Endodermal cell (in vitro differentiated cells): Measurements from ENCODE around the gene SPAG17. TPM values are rescaled to one million over a fixed set of nuclear protein-coding genes. Genes with fewer than 3 reads are reported as not detected.

Experiments used
- DNase-seq: peaks from one replicate; pipeline ENCODE4 v3.0.0-alpha.2; 2017
- H3K27ac ChIP-seq: 2 replicates; pipeline ENCODE4 v1.5.1; 2013; ENCODE audit warnings: mild to moderate bottlenecking, low read depth, low read length, moderate library complexity
- H3K27me3 ChIP-seq: 2 replicates; pipeline ENCODE4 v1.6.1; 2013; ENCODE audit warnings: mild to moderate bottlenecking, low read length, moderate library complexity; ENCODE audit not compliant: insufficient read depth, control insufficient read depth, poor library complexity, severe bottlenecking
- H3K36me3 ChIP-seq: 2 replicates; pipeline ENCODE4 v1.7.0; 2013; ENCODE audit warnings: mild to moderate bottlenecking, low read length, moderate library complexity; ENCODE audit not compliant: control insufficient read depth, insufficient read depth
- H3K4me1 ChIP-seq: one replicate; pipeline ENCODE4 v1.7.0; 2013; ENCODE audit warnings: low read length; ENCODE audit not compliant: control insufficient read depth, insufficient read depth
- H3K4me3 ChIP-seq: 2 replicates; pipeline ENCODE4 v1.5.1; 2013; ENCODE audit warnings: mild to moderate bottlenecking, low read length, moderate library complexity
- H3K9ac ChIP-seq: 2 replicates; pipeline ENCODE4 v1.6.1; 2013; ENCODE audit warnings: mild to moderate bottlenecking, low read length, moderate library complexity; ENCODE audit not compliant: poor library complexity, severe bottlenecking; ENCODE audit errors: extremely low read depth
- H3K9me3 ChIP-seq: 2 replicates; pipeline ENCODE4 v1.6.1; 2013; ENCODE audit warnings: mild to moderate bottlenecking, low read length, moderate library complexity; ENCODE audit not compliant: control insufficient read depth
- H3K27ac Mint-ChIP-seq: 2 replicates; pipeline ENCODE4 v1.8.0; 2020; ENCODE audit warnings: mixed read lengths
- H3K27me3 Mint-ChIP-seq: 2 replicates; pipeline ENCODE4 v1.8.0; 2021; ENCODE audit warnings: mild to moderate bottlenecking, mixed read lengths; ENCODE audit not compliant: insufficient read depth
- H3K36me3 Mint-ChIP-seq: 2 replicates; pipeline ENCODE4 v1.8.0; 2020; ENCODE audit warnings: low read depth, mixed read lengths
- H3K4me1 Mint-ChIP-seq: 2 replicates; pipeline ENCODE4 v1.8.0; 2020; ENCODE audit warnings: mixed read lengths
- H3K4me3 Mint-ChIP-seq: 2 replicates; pipeline ENCODE4 v1.8.0; 2020; ENCODE audit warnings: mild to moderate bottlenecking, moderate library complexity, mixed read lengths
- H3K9me3 Mint-ChIP-seq: 2 replicates; pipeline ENCODE4 v1.8.0; 2020; ENCODE audit warnings: mild to moderate bottlenecking, mixed read lengths
- CTCF ChIP-seq: fragments of 200-600 bp; sonication (generic); conservative IDR thresholded peaks from 2 replicates; pipeline ENCODE4 v1.5.0; 2021; ENCODE audit warnings: antibody characterized with exemption, mild to moderate bottlenecking
- WGBS, 2 experiments: methylation state at CpG; one replicate each; pipeline versions ENCODE4 v1.1.5 to v1.1.7; 2013; ENCODE audit warnings: missing lambda C conversion rate in 2 of 2, mixed read lengths in 1 of 2; ENCODE audit not compliant: insufficient coverage in 1 of 2, insufficient read length in 1 of 2; 5-methylcytosine and 5-hydroxymethylcytosine counted together
- total RNA-seq, 2 donors: library from RNA; stranded (reverse); fragmentation: NEBNext Ultra II Directional in 1 of 2; extraction: Animal tissue kit (Norgen Biotek cat#: 25700) in 1 of 2; gene quantifications; 2 replicates in 1 of 2; 3 replicates in 1 of 2; pipeline ENCODE4 v1.2.1, GENCODE V29; 2021

Gene SPAG17
- total RNA-seq, 2 donors from 2014 or later: 5.0 to 6.3 TPM

GRCh38 chr1:118124064-118124463, 61.0 kb downstream of the SPAG17 start:
- 82% methylated on average over 3 of the region's 3 CpGs; no CpG with 5 or more reads in 1 of the 2 experiments for WGBS, 2 experiments
- DNase-seq: no peak
- H3K4me3 Mint-ChIP-seq: no peak overlapping the region
- Histone ChIP-seq H3K4me1 (no peaks in the 10 kb centered on the region), H3K36me3 (no peaks in the 10 kb centered on the region), H3K9ac (no peak overlapping the region), H3K27me3 (no peaks in the 10 kb centered on the region), H3K4me3 (no peak overlapping the region), H3K27ac (no peak overlapping the region), H3K9me3 (no peaks in the 10 kb centered on the region)
- no peak for TF ChIP-seq CTCF
- H3K27ac Mint-ChIP-seq: no peak overlapping the region
- no peaks in the 10 kb centered on the region for H3K36me3 Mint-ChIP-seq
- H3K27me3 Mint-ChIP-seq: no peaks in the 10 kb centered on the region
- H3K4me1 Mint-ChIP-seq: peaks cover 5% of the 10 kb centered on the region
- H3K9me3 Mint-ChIP-seq: peaks cover 2% of the 10 kb centered on the region

GRCh38 chr1:118123116-118123839, 61.8 kb downstream of the SPAG17 start:
- Histone ChIP-seq H3K4me3 (no peak overlapping the region), H3K36me3 (no peaks in the 10 kb centered on the region), H3K9ac (no peak overlapping the region), H3K27me3 (no peaks in the 10 kb centered on the region), H3K27ac (no peak overlapping the region), H3K4me1 (no peaks in the 10 kb centered on the region), H3K9me3 (no peaks in the 10 kb centered on the region)
- peaks cover 9% of the 10 kb centered on the region for H3K4me1 Mint-ChIP-seq
- H3K9me3 Mint-ChIP-seq: peaks cover 2% of the 10 kb centered on the region
- H3K36me3 Mint-ChIP-seq: no peaks in the 10 kb centered on the region
- TF ChIP-seq CTCF: no peak
- DNase-seq: no peak
- WGBS, 2 experiments: 85 to 100% methylated on average over 3 of the region's 3 CpGs
- H3K27me3 Mint-ChIP-seq: no peaks in the 10 kb centered on the region
- H3K4me3 Mint-ChIP-seq: no peak overlapping the region
- no peak overlapping the region for H3K27ac Mint-ChIP-seq

- peaks cover 2% of the 10 kb centered on the region for H3K9me3 Mint-ChIP-seq
- H3K36me3 ChIP-seq: no peaks in the 10 kb centered on the region
- 90 to 93% methylated on average over 4 of the region's 4 CpGs for WGBS, 2 experiments
- no peak for DNase-seq
- H3K27ac Mint-ChIP-seq: no peak overlapping the region
- TF ChIP-seq CTCF: no peak
- H3K9ac ChIP-seq: no peak overlapping the region
- H3K36me3 Mint-ChIP-seq: no peaks in the 10 kb centered on the region
- H3K4me1 ChIP-seq: no peaks in the 10 kb centered on the region
- peaks cover 11% of the 10 kb centered on the region for H3K4me1 Mint-ChIP-seq
- no peak overlapping the region for H3K4me3 Mint-ChIP-seq
- no peaks in the 10 kb centered on the region for H3K9me3 ChIP-seq
- no peaks in the 10 kb centered on the region for H3K27me3 ChIP-seq
- no peak overlapping the region for H3K27ac ChIP-seq
- no peaks in the 10 kb centered on the region for H3K27me3 Mint-ChIP-seq
- no peak overlapping the region for H3K4me3 ChIP-seq
These were observed 62.6 kb downstream of the SPAG17 start for GRCh38 chr1:118122234-118123004.
